ENCODE measurements around the gene RFX4.
"Not testable (repeated sequence)": the region's sequence is repeated elsewhere in the genome, so short reads cannot be mapped to it uniquely, and the experiment has no call there.

DNA sequence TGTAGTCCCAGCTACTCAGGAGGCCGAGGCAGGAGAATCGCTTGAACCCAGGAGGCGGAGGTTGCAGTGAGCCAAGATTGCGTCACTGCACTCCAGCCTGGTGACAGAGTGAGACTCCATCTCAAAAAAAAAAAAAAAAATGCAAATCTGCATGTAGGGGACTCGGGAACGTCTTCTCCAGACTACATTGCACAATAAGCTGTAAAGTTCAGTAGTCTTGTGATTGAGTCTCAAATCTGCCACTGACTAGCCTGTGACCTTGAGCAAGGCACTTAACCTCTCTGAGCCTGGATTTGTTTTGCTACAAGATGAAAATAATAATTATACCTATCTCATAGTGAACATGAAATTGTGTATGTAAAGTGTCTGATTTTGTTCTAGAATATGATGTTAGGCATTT is 109.2 kb downstream of the RFX4 start:
- not testable (repeated sequence) for TF ChIP-seq TCF7L2 (IDR thresholded peaks at IDR 0.05; ENCODE audit: borderline replicate concordance, extremely low read depth, insufficient read depth, insufficient read length)
- TF ChIP-seq, protein P1, sequence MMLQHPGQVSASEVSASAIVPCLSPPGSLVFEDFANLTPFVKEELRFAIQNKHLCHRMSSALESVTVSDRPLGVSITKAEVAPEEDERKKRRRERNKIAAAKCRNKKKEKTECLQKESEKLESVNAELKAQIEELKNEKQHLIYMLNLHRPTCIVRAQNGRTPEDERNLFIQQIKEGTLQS (IDR thresholded peaks at IDR 0.05): not testable (repeated sequence)

All from HCT116 (cell line).